GM13976 (cell line): ENCODE results near the gene NAALADL2.

ENCODE experiments used
- DNase-seq: peaks from one replicate; pipeline ENCODE4 v3.0.0; 2012; ENCODE audit warnings: low spot score
- in situ Hi-C: fragments of 300-500 bp; cut with MboI; formaldehyde crosslinking; loops from one replicate; pipeline ENCODE4 v1.12.0; 2022; ENCODE audit warnings: low sequenced_read_pairs, mixed read lengths, inconsistent platforms; ENCODE audit not compliant: unreplicated experiment
- TF ChIP-seq, protein P1 (sequence below): IDR thresholded peaks from 2 replicates; pipeline ENCODE4 v1.5.1; 2012; ENCODE audit warnings: borderline replicate concordance, mild to moderate bottlenecking; ENCODE audit not compliant: insufficient read depth; ENCODE audit errors: extremely low read depth, missing control alignments, control extremely low read depth

Gene NAALADL2

DNA sequence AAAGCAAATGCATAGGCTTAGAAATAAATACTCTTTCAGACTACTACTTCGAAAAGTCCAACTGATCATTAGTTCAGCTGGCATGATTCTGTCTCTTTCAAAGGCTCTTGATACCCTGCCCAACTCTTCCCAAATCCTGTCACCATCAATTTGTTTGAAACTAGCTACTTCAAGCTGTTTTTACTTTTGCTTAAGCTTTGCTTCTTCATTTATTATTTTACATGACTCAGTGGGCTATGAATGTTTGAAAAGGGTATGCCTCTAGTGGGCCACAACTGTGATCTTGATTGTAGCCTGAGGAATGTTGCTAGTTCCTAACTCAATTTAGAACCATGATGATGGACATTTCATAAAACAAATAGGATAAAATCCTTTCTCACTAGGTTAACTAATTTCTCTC, 340.8 kb downstream of the NAALADL2 start:
- TF ChIP-seq, protein P1, sequence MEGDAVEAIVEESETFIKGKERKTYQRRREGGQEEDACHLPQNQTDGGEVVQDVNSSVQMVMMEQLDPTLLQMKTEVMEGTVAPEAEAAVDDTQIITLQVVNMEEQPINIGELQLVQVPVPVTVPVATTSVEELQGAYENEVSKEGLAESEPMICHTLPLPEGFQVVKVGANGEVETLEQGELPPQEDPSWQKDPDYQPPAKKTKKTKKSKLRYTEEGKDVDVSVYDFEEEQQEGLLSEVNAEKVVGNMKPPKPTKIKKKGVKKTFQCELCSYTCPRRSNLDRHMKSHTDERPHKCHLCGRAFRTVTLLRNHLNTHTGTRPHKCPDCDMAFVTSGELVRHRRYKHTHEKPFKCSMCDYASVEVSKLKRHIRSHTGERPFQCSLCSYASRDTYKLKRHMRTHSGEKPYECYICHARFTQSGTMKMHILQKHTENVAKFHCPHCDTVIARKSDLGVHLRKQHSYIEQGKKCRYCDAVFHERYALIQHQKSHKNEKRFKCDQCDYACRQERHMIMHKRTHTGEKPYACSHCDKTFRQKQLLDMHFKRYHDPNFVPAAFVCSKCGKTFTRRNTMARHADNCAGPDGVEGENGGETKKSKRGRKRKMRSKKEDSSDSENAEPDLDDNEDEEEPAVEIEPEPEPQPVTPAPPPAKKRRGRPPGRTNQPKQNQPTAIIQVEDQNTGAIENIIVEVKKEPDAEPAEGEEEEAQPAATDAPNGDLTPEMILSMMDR = no peak
- in situ Hi-C loops = no loop called here
- DNase-seq = no peak

DNA sequence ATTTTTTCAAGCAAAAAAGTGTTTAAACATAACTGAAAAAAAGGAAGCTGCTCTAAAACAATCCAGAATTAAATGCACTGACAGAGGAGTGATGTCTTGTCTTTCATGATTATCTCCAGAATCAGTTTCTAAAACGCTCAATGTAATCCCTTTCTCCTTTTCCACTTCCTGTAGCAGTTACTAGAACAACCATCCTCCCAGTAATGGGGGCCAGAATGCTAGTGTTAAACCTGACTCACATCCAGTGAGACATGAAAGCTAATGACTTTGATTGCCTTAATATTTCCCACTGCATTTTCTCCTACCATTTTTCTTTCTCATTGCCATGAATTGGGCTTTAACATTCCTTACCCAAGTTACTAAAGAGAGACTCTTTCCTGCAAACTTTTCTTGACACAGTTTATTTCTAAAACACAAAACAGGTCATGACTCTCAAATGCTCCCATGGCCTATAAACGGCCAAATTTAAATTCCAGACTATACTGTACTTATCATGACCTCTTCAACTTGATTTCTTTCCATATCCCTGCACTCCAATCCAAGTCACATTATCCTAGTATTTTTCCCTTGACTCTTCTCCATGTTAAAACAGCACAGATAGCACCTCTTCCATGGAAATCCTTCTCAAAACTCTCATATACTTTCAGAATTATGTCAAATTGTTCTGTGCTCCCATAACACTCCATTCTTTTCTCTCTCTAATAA, 341.4 kb downstream of the NAALADL2 start:
- TF ChIP-seq, protein P1 = no peak
- in situ Hi-C loops = no loop called here
- no peak for DNase-seq

DNA sequence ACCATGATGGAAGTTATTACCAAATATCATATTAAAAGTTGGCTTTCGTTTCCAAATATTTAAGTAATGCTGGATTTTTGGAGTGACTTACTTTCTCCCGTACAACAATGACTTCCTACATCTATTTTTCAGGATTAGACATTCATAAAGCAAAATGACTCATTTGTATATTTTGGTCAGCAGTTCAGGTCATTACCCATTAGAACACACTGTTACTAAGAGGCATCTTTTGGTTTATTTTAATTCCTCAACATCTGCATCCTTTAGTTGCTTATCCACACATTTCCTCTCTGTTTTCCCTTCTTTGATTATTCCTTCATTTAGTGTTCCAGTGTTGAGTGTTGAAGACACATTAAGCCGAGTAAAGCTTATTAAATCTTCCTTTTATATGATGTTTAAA, 348.2 kb downstream of the NAALADL2 start:
- TF ChIP-seq, protein P1 = no peak
- no peak for DNase-seq
- in situ Hi-C loops = no loop called here

DNA sequence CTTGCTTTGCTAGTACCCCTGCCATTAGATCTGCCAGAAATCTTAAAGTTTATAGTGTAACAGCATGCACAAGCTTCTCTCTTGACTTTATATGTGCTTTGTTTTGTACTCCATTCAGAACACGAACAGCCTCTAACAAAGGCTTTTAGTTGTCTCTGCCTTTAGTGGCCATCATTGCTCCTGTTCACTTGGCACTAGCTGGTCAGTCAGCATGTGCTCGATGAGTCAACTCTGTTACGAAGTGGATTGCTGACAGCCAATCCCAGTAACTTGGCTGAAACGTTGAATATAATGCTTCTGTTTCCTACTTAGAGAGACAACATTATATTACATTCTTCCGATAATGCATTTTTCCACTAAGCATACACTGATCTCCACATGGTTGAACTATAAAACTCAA, 349.2 kb downstream of the NAALADL2 start:
- TF ChIP-seq, protein P1 = no peak
- in situ Hi-C loops = no loop called here
- DNase-seq = no peak

DNA sequence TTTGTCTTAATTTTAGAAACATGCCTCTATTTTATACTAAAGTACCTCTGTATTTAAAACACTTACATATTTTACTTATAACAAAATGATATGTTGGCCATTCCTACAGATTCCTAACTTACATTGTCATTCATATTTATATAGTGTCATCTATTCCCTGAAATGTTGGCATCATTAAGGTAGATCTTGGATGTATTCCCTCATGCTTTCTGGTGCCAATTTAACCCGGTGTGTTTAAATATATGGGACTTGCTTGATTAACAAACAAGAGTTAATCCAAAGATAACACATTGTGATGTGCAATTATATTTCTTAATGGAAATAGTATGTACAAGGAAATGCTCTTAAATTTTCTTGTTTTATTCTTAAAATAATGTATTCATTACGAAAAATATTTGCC, 352.3 kb downstream of the NAALADL2 start:
- DNase-seq = no peak
- TF ChIP-seq, protein P1 = no peak
- in situ Hi-C loops = no loop called here

DNA sequence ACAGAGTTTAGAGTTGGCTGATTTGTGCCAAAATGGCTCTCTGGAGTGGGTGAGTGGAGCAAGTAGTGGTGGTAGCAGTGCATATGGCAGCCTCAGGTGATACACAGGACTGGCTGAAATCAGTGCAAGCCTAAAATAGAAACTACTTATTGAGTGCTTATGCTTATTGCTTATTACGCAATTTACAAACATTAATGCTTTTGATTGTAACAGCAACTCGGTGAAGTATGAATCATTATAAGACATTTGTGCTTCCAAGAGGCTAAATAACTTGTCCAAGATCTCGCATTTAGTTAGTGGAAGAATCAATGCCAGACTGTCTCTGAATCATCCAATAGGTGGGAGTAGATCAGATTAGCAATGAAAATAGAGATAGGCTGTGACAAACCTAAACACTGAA, 353.8 kb downstream of the NAALADL2 start:
- in situ Hi-C loops = no loop called here
- TF ChIP-seq, protein P1 = no peak
- DNase-seq = no peak
